ENCODE results near the gene CDH6. TPM values are rescaled to one million over a fixed set of nuclear protein-coding genes. Genes with fewer than 3 reads are reported as not detected.

The CDH6 gene
- total RNA-seq, 1 donor from 2014 or later = not detected

DNA sequence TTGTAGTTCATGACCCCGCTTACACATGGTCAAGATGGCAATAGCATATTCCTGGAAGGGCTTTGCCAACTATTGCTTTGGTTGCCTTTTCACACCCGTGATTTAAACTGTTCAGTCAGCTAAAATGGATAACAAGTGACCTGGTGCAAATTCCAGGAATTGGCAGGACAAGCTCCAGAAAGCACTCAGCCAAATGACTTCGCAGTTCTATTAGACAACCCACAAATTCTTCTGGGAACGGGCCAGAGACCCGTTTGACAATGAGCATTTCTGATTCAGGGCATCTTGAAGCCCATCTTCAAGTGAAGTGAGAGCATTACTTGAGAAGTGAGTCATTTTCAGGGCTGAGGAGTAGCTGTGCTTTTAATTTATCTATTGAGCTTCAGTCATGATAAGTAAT is 173.5 kb downstream of the CDH6 start:
- intact Hi-C loops (cut with micrococcal nuclease) = no loop called here

DNA sequence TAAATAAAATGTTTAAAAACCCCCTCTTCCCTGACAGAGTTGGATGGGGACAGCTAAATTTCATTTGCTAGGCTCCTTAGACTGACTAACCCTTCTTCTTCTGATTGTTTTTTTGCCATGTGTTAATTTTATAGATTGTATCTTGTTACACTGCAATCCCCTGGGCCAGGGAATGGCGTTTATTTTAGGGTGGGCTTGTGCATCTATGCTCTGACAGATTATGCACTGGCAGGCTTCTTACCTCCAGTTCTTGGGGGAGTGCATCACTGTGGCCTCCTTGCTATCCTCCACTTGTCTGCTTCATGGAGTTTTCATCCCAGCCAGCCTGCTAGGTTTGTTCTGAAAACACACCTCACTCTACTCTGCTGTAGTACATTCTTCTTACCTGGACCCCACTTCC is 178.6 kb downstream of the CDH6 start:
- intact Hi-C loops (cut with micrococcal nuclease) = no loop called here

DNA sequence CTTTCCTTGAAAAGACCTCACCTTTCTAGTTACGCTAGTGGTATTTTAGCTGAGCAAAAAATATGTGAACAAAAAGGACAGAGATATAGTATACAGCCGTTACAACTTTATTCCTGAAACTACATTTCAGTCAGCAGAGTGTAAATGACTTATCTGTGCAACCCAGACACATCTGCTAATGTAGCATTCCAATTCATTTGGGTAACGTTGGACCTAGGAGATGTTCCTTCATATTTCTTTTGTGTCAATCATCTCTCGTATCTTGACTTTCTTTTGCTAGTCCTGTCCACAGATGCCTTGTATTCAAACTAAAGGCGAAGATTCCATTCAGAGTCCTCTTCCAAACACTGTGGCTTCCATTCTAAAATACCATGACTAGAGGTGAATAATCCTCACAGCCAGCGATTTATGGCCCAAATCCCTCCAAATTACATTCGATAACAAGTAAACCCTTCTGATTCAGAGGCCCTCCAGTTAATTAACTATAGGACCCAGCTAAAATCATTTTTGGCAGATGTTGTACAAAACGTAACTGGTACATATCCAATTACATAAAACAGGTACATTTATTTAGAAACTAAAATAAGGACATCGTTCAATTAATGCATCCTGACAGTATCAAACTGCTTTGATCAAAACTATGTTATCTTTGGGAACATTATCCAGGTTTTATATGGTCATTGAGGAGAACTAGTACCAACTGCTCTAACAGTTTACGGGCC is 182.7 kb downstream of the CDH6 start:
- intact Hi-C loops (cut with micrococcal nuclease) = no loop called here

DNA sequence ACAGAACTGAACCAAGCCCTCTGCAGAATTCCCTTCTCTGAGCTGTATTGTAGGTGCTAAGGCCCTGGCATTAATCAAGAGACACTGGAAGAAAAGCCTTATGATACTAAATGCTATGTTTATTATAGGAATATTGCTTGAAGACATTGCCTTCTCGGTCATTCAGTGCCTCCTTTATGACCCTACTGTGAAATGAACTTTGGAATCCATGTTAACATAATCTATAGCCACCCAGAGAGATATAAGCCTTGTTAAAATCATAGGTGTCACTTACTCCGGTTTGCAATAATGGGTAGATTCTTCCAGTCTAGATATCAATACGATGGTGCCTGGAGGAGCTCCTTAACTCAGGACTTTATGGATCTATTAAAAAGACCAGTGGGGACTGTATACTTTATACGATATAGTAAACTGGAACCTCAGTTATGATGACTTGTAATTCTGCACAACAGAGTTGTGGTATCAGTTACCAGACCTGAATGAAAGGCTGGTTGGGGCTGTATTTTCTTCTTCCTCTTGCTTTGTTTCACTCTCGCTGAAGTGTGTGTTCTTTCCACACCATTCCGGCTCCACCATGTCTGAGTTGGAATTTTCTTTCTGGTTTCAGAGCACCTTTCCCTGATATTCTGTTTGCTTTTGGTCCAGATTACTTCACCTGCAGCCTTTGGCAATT is 183.9 kb downstream of the CDH6 start:
- intact Hi-C loops (cut with micrococcal nuclease) = no loop called here

DNA sequence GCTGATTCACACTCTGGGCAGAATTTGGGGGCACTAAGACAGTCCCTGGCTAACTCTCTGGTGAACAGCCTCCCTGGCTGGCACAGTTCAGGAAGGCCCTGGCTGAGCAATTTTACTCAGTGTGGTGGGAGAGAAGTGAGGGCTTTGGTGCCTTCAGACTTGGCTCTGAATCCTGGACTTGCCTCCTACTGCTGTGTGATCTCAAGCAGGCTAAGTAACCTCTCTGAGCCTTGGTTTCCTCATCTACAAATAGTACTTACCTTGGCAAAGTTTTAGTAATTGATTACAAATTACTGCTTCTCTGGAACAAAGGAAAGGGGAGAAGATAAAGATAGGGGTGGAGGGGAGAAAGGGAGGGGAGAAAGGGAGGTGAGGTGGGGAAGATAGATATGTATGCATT is 184.7 kb downstream of the CDH6 start:
- intact Hi-C loops (cut with micrococcal nuclease) = no loop called here

Measured in T-helper 2 cell treated with Interferon-gamma antibody and Interleukin-4, amounts not matched to agents 100 ng/mL and 5 ng/mL, for 36 hours (primary cell).